Mammary epithelial cell (primary cell): ENCODE results near the gene ENO3.
A peak's percentile ranks its signal among the peaks of the same experiment; 100 is the strongest.

Experiments used
- EZH2 ChIP-seq: IDR thresholded peaks from 2 replicates; pipeline ENCODE4 v1.6.1; 2012; ENCODE audit warnings: low read length, inconsistent platforms, borderline replicate concordance
- TF ChIP-seq, protein P1 (sequence below), 2 donors: IDR thresholded peaks in 1 of 2; conservative IDR thresholded peaks in 1 of 2; 2 replicates each; pipeline ENCODE4 v1.5.1; 2011 to 2012; ENCODE audit warnings: inconsistent platforms in 2 of 2, low read length in 2 of 2, mild to moderate bottlenecking in 2 of 2, control low read depth in 1 of 2, low read depth in 1 of 2; ENCODE audit not compliant: insufficient read depth in 1 of 2; ENCODE audit errors: extremely low read depth in 1 of 2

DNA sequence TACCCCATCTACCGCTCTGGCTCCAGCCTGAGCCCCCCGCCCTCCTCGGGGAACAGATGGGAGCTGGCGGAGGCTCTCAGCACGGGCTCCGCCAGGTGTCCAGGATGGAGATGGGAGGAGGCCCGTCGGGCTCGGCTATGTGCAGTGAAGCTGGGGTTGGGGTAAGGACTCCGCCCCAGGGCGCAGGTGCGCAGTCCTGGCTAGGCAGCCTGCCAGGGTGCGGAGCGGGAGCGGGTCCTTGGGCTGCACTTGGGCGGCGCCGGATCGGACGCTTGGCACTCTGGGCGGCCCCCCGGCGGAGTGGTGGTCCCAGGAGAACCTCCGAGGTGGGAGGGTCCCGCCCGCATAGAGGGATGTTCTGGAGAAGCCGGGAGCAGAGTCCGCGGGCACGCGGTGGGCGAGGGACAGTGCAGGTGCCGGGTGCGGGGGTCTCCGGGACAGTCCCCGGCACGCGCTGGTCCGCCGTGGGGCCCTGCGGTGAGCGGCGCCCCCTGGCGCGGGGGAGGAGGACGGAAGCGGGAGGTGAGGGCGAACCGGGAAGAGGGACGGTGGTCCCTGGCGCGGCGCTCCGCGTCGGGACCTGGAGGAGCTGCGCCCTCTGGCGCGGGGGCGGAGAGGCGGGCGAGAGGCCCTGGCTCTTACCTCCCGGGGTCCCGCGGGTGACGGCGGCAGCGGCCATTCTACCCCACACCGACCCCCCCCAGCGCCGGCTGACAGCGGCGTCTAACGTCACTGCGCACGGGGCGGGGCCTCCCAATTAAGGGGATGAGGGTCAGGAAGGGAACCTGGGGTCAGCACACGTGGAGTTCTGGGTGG lies 36.2 kb downstream of the ENO3 start, which contains the start of gene CAMTA2:
- TF ChIP-seq, protein P1, sequence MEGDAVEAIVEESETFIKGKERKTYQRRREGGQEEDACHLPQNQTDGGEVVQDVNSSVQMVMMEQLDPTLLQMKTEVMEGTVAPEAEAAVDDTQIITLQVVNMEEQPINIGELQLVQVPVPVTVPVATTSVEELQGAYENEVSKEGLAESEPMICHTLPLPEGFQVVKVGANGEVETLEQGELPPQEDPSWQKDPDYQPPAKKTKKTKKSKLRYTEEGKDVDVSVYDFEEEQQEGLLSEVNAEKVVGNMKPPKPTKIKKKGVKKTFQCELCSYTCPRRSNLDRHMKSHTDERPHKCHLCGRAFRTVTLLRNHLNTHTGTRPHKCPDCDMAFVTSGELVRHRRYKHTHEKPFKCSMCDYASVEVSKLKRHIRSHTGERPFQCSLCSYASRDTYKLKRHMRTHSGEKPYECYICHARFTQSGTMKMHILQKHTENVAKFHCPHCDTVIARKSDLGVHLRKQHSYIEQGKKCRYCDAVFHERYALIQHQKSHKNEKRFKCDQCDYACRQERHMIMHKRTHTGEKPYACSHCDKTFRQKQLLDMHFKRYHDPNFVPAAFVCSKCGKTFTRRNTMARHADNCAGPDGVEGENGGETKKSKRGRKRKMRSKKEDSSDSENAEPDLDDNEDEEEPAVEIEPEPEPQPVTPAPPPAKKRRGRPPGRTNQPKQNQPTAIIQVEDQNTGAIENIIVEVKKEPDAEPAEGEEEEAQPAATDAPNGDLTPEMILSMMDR (conservative IDR thresholded peaks at IDR 0.05 in 1 of 2, IDR thresholded peaks at IDR 0.05 in 1 of 2; ENCODE audit: extremely low read depth in 1 of 2, insufficient read depth in 1 of 2, low read depth in 1 of 2, low read length in 2 of 2) = peak; percentile 26 to 72
- no peak for TF ChIP-seq EZH2
